SK-N-SH (cell line): ENCODE data around the gene AHCYL2. TPM values are rescaled to one million over a fixed set of nuclear protein-coding genes. Genes with fewer than 3 reads are reported as not detected.

Source experiments
- CTCF ChIA-PET: fragments of 300-600, 350-600 bp; formaldehyde crosslinking; extraction: SDS; loops from one replicate; lab custom pipeline; 2021; lab: Yijun Ruan, JAX
- POLR2A ChIA-PET: fragments of 350-600 bp; sonication (Branson Sonifier 250); formaldehyde crosslinking; extraction: SDS; loops from one replicate; lab custom pipeline; 2020; ENCODE audit warnings: antibody characterized with exemption, inconsistent platforms; lab: Yijun Ruan, JAX
- DNase-seq: peaks from one replicate; pipeline ENCODE4 v3.0.0; 2012
- H2AFZ ChIP-seq: fragments of 200-600 bp; sonication (generic); 2 replicates; pipeline ENCODE4 v1.8.1; 2016; ENCODE audit warnings: antibody characterized with exemption, mild to moderate bottlenecking, low read depth
- H3F3A ChIP-seq: fragments of 200-600 bp; sonication (generic); replicated peaks from 2 replicates; pipeline ENCODE3; 2016; ENCODE audit warnings: antibody characterized with exemption, mild to moderate bottlenecking; ENCODE audit not compliant: insufficient read depth
- H3K27ac ChIP-seq, 2 experiments: fragments of 200-500 bp in 1 of 2; fragments of 200-600 bp in 1 of 2; sonication (Bioruptor generic) in 1 of 2; sonication (generic), shearing (Covaris generic) in 1 of 2; 2 replicates each; pipeline versions ENCODE4 v1.5.1 to v1.6.1; 2014 to 2016; ENCODE audit warnings: low read depth in 2 of 2, inconsistent platforms in 1 of 2, low read length in 1 of 2, mild to moderate bottlenecking in 1 of 2, mixed read lengths in 1 of 2
- H3K27me3 ChIP-seq: fragments of 200-600 bp; sonication (generic), shearing (Covaris generic); 2 replicates; pipeline ENCODE4 v1.6.1; 2016; ENCODE audit warnings: mixed run types; ENCODE audit not compliant: insufficient read depth
- H3K36me3 ChIP-seq, 2 experiments: fragments of 200-500 bp in 1 of 2; fragments of 200-600 bp in 1 of 2; sonication (Bioruptor generic) in 1 of 2; sonication (generic) in 1 of 2; replicated peaks in 1 of 2; 2 replicates each; pipeline versions ENCODE3 to v1.5.1; 2014 to 2016; ENCODE audit warnings: low read length in 1 of 2, mild to moderate bottlenecking in 1 of 2; ENCODE audit not compliant: insufficient read depth in 2 of 2, control insufficient read depth in 1 of 2
- H3K4me1 ChIP-seq, 2 experiments: fragments of 200-500 bp in 1 of 2; fragments of 200-600 bp in 1 of 2; sonication (Bioruptor generic) in 1 of 2; sonication (generic), shearing (Covaris generic) in 1 of 2; 2 replicates each; pipeline versions ENCODE4 v1.5.1 to v1.6.1; 2014 to 2016; ENCODE audit warnings: low read depth in 1 of 2, low read length in 1 of 2, mixed run types in 1 of 2; ENCODE audit not compliant: insufficient read depth in 2 of 2, control insufficient read depth in 1 of 2
- H3K4me2 ChIP-seq: fragments of 200-600 bp; sonication (generic), shearing (Covaris generic); 2 replicates; pipeline ENCODE4 v1.6.1; 2017; ENCODE audit warnings: mixed run types
- H3K4me3 ChIP-seq, 2 experiments: fragments of 200-500 bp in 1 of 2; fragments of 200-600 bp in 1 of 2; sonication (Bioruptor generic) in 1 of 2; sonication (generic), shearing (Covaris generic) in 1 of 2; 2 replicates each; pipeline versions ENCODE4 v1.5.1 to v1.8.1; 2014 to 2016; ENCODE audit warnings: low read depth in 2 of 2, inconsistent platforms in 1 of 2, low read length in 1 of 2, mild to moderate bottlenecking in 1 of 2, mixed read lengths in 1 of 2, moderate library complexity in 1 of 2
- H3K79me2 ChIP-seq: fragments of 200-600 bp; sonication (generic); 2 replicates; pipeline ENCODE4 v1.8.1; 2017; ENCODE audit warnings: mild to moderate bottlenecking; ENCODE audit not compliant: insufficient read depth
- H3K9ac ChIP-seq: fragments of 200-600 bp; sonication (generic); 2 replicates; pipeline ENCODE4 v1.6.1; 2017; ENCODE audit warnings: mixed run types
- H3K9me2 ChIP-seq: fragments of 200-600 bp; sonication (generic); 2 replicates; pipeline ENCODE4 v1.6.1; 2017; ENCODE audit warnings: mixed run types
- H3K9me3 ChIP-seq: fragments of 200-600 bp; sonication (generic); 2 replicates; pipeline ENCODE4 v1.6.1; 2017; ENCODE audit warnings: mixed run types, mild to moderate bottlenecking, moderate library complexity
- H4K20me1 ChIP-seq: fragments of 200-600 bp; sonication (generic); 2 replicates; pipeline ENCODE4 v1.6.1; 2017; ENCODE audit warnings: mild to moderate bottlenecking, mixed run types; ENCODE audit not compliant: insufficient read depth
- EZH2phosphoT487 ChIP-seq: fragments of 200-600 bp; sonication (generic); IDR thresholded peaks from 2 replicates; pipeline ENCODE4 v1.6.1; 2017; ENCODE audit warnings: low read depth, mixed run types, mild to moderate bottlenecking, antibody characterized with exemption, moderate library complexity, borderline replicate concordance
- NFIC ChIP-seq: IDR thresholded peaks from 2 replicates; pipeline ENCODE4 v1.4.0; 2012; ENCODE audit warnings: borderline replicate concordance
- RAD21 ChIP-seq: IDR thresholded peaks from 2 replicates; pipeline ENCODE4 v1.6.1; 2012; ENCODE audit warnings: mild to moderate bottlenecking, low read length
- SMC3 ChIP-seq: IDR thresholded peaks from 2 replicates; pipeline ENCODE4 v1.6.1; 2012; ENCODE audit warnings: low read depth, low read length, improper control_type of control experiment
- TAF1 ChIP-seq: IDR thresholded peaks from 2 replicates; pipeline ENCODE4 v1.6.1; 2012; ENCODE audit warnings: low read depth, mild to moderate bottlenecking, low read length, moderate library complexity, borderline replicate concordance
- WGBS: methylation state at CpG from one replicate; pipeline ENCODE4 v1.1.6; 2017; ENCODE audit warnings: low lambda C conversion rate; 5-methylcytosine and 5-hydroxymethylcytosine counted together
- polyA plus RNA-seq, 3 experiments: library from polyadenylated mRNA; depleted of rRNA; stranded (reverse); fragments of >200 nt; gene quantifications; 2 replicates each; pipeline ENCODE4 v1.2.3, GENCODE V29; 2012
- TF ChIP-seq, protein P1 (sequence below): fragments of 200-600 bp; sonication (generic); IDR thresholded peaks from 2 replicates; pipeline ENCODE4 v1.6.1; 2017; ENCODE audit warnings: antibody characterized with exemption, mild to moderate bottlenecking, moderate library complexity

Gene AHCYL2
- polyA plus RNA-seq, 1 of the 3 experiments (the other 2 are of a cell fraction): 20.4 TPM

DNA sequence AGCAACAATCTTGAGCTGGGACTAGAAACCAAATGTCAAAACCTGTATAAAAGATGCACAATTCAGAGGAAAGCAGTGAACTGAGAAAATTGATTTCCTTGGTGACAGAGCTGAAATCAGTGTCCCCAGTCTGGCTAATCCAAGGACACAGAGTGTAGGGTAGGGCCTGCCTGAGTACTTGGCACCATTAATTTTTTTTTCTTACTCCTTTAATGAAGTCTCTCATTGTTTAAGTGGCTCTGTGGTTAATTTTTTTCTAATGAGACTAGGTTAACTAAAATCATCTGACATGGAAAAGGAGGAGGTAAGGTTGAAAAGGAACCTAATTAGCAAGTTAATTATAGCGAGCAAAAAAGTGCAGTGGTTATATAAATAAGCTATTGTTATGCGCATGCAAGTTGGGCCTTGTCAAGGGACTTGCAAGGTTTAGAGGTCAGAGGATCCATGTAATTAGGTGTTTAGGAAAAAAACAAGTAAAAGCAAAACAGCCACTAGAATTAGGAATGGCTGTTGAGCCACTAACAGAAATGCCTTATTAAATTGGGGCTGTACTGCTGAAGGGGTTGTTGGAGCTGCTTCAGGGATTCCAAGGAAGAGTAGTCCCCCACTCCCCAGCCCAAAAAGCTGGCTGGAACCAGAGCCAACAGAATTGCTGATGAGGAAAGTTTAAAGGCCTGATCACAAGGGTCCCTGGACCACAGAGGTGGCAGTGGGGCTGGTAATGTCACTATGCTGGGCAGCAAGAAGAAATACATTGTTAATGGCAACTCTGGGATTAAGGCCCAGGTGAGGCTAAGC, 150.5 kb downstream of the AHCYL2 start:
- H3K9me2 ChIP-seq: no peaks in the 10 kb centered on the region
- ChIA-PET POLR2A (interaction anchor here (0.6 kb wide), 1 partner anchor 175 kb away, joined by 3 read pairs; no protein-coding TSS in a partner anchor), CTCF (interaction anchor here (0.8 to 15.1 kb wide), 22 partner anchors 8 to 450 kb away, joined by 3 to 397 read pairs (median 5); partner anchors contain the start of gene STRIP2)
- WGBS: 95% methylated on average over 2 of the region's 2 CpGs
- H3F3A ChIP-seq: no peaks in the 10 kb centered on the region
- H3K4me1 ChIP-seq: no peaks in the 10 kb centered on the region
- no peaks in the 10 kb centered on the region for H4K20me1 ChIP-seq
- H2AFZ ChIP-seq: no peak overlapping the region
- no peaks in the 10 kb centered on the region for H3K9me3 ChIP-seq
- no peaks in the 10 kb centered on the region for H3K27me3 ChIP-seq
- H3K27ac ChIP-seq: no peak overlapping the region
- no peak overlapping the region for H3K4me2 ChIP-seq
- no peak for TF ChIP-seq NFIC
- no peaks in the 10 kb centered on the region for H3K79me2 ChIP-seq
- no peak for DNase-seq
- H3K9ac ChIP-seq: no peak overlapping the region
- no peak overlapping the region for H3K4me3 ChIP-seq
- H3K36me3 ChIP-seq: peaks cover 0 to 3% of the 10 kb centered on the region in 2 experiments

DNA sequence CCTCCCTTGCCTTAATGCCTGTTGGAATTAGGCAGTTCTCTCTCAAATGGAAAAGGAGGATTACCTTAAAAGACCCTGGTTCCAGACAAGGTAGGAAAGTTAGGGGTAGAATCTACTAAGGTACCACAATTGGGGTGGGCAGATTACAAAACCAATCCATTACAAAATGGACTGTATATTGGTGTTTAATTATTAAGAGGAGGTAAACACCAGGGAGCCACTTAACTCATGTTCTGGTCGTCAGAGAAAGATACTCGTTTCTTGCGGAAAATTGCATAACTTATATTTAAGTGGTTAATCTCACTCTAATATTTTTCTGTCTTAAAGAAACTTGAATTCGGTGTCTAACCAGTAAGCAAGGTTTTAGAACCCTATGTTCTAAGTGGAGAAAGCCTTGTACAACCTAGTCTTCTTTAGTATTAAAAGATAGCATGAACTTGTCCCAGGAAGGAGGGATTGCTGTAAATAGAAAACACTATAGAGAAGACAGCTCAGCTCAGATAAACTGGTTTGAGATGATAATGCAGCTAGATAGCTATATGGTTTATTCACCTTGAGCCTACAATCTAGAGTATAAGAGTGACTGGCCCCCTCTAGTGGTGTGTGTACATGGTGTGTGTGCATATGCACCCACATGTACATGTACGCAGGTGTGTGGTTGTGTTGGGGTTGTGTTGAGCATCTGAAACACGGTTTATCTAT, 151.4 kb downstream of the AHCYL2 start:
- peak; percentile 52 for DNase-seq

More for the DNA sequence above, 151.4 kb downstream of the AHCYL2 start:
- H3K27me3 ChIP-seq: no peaks in the 10 kb centered on the region
- no peak overlapping the region for H3K4me3 ChIP-seq
- no peak for TF ChIP-seq EZH2phosphoT487
- TF ChIP-seq TAF1: no peak
- TF ChIP-seq, protein P1, sequence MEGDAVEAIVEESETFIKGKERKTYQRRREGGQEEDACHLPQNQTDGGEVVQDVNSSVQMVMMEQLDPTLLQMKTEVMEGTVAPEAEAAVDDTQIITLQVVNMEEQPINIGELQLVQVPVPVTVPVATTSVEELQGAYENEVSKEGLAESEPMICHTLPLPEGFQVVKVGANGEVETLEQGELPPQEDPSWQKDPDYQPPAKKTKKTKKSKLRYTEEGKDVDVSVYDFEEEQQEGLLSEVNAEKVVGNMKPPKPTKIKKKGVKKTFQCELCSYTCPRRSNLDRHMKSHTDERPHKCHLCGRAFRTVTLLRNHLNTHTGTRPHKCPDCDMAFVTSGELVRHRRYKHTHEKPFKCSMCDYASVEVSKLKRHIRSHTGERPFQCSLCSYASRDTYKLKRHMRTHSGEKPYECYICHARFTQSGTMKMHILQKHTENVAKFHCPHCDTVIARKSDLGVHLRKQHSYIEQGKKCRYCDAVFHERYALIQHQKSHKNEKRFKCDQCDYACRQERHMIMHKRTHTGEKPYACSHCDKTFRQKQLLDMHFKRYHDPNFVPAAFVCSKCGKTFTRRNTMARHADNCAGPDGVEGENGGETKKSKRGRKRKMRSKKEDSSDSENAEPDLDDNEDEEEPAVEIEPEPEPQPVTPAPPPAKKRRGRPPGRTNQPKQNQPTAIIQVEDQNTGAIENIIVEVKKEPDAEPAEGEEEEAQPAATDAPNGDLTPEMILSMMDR: peak; percentile 74
- TF ChIP-seq RAD21: peak; percentile 49
- peak; percentile 27; the same call in 1 of the 2 replicates for TF ChIP-seq SMC3
- TF ChIP-seq, all 33 proteins: peak for 3
- POLR2A ChIA-PET: interaction anchor here (0.6 kb wide), 1 partner anchor 8 kb away, joined by 3 read pairs; no protein-coding TSS in a partner anchor
- H3K27ac ChIP-seq: no peak overlapping the region
- H3K9me2 ChIP-seq: no peaks in the 10 kb centered on the region
- H3K79me2 ChIP-seq: no peaks in the 10 kb centered on the region
- no peak overlapping the region for H2AFZ ChIP-seq
- whole genome bisulfite sequencing: 71% methylated on average over 6 of the region's 6 CpGs
- no peaks in the 10 kb centered on the region for H4K20me1 ChIP-seq
- peaks cover 0 to 3% of the 10 kb centered on the region in 2 experiments for H3K36me3 ChIP-seq
- CTCF ChIA-PET: interaction anchor here (0.6 to 15.1 kb wide), 26 partner anchors 9 to 449 kb away, joined by 3 to 397 read pairs (median 5); partner anchors contain the start of gene STRIP2
- H3K4me2 ChIP-seq: no peak overlapping the region
- H3K9me3 ChIP-seq: no peaks in the 10 kb centered on the region
- H3K4me1 ChIP-seq: no peaks in the 10 kb centered on the region
- no peak overlapping the region for H3K9ac ChIP-seq
- no peaks in the 10 kb centered on the region for H3F3A ChIP-seq
